PFSK-1 (cell line): ENCODE measurements around the gene CD244.

Experiments used
- POLR2AphosphoS5 ChIP-seq: IDR thresholded peaks from 2 replicates; pipeline ENCODE4 v1.6.1; 2012; ENCODE audit warnings: low read depth, mild to moderate bottlenecking, control low read depth, low read length, moderate library complexity
- REST ChIP-seq, 2 experiments: IDR thresholded peaks; 2 replicates each; pipeline versions ENCODE4 v1.6.1 to v1.8.0; 2011 to 2012; ENCODE audit warnings: low read depth in 2 of 2, low read length in 2 of 2, control low read depth in 1 of 2, inconsistent platforms in 1 of 2, mild to moderate bottlenecking in 1 of 2, moderate library complexity in 1 of 2; ENCODE audit not compliant: insufficient read depth in 1 of 2
- TAF1 ChIP-seq: IDR thresholded peaks from 2 replicates; pipeline ENCODE4 v1.6.1; 2012; ENCODE audit warnings: low read length, control low read depth, borderline replicate concordance; ENCODE audit not compliant: insufficient read depth

GRCh38 chr1:160814856-160815255 lies 47.8 kb downstream of the CD244 start:
- TF ChIP-seq TAF1 (no peak), REST (IDR thresholded peaks at IDR 0.05; ENCODE audit: insufficient read depth in 1 of 2, low read depth in 2 of 2, low read length in 2 of 2) (no peak), POLR2AphosphoS5 (no peak)
